ENCODE data around the gene RBM6.

- TF ChIP-seq CTCF (IDR thresholded peaks at IDR 0.05; ENCODE audit: low read length) (no peak), EZH2 (IDR thresholded peaks at IDR 0.05; ENCODE audit: borderline replicate concordance, low read length) (no peak)
These were observed 27.1 kb upstream of the RBM6 start for GRCh38 chr3:49912881-49913281.

Data from OCI-LY1 (cell line).